ENCODE data around the gene FAM217A. TPM values are rescaled to one million over a fixed set of nuclear protein-coding genes. Genes with fewer than 3 reads are reported as not detected.
"Not testable (repeated sequence)": the region's sequence is repeated elsewhere in the genome, so short reads cannot be mapped to it uniquely, and the experiment has no call there.

FAM217A gene
- not detected in 2 replicates for total RNA-seq

DNA sequence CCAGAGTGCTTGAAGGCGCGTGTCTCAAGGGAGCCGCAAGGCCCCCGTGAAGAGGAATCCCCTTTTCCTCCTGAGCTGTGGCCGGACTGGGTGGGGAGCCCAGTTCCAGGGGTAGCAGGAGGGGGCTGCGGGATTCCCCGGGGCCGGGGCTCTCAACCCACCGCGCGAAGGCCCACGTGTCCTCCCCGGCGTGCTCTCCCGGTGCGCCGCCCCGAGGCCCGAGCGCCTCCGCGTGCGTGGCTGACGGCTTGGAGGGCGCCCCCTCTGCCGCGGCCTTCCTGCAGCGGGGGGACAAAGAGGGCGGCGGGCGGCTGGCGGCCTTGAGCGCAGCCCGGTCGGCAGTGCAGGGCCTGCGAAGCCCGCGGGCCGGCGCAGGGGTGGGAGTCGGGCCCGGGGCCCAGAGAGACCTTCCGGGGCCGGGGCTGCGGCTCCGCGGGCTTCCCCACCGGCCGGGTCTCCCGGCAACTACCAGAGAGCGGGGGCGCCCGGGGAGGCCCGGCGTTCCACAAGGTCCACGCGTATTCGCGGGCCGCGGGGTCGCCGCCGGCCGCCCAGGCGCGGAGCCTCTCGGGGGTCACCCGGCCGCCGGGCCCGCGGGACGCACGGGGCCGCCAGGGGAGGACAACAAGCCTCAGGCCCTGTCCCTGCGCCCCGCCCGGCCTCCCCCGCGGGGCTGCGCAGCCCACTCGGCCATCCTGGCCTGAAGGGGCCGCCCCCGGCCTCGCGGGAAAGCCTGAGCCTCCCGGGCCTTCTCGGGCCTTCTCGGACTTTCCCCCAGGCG lies at the start of gene FAM217A:
FAM217A (minus strand) TSS at position 447 of the 781 bp plus-strand sequence. CDS start 1,723 bp downstream, outside the sequence.
- DNase-seq (ENCODE audit: low read depth) = no peak

DNA sequence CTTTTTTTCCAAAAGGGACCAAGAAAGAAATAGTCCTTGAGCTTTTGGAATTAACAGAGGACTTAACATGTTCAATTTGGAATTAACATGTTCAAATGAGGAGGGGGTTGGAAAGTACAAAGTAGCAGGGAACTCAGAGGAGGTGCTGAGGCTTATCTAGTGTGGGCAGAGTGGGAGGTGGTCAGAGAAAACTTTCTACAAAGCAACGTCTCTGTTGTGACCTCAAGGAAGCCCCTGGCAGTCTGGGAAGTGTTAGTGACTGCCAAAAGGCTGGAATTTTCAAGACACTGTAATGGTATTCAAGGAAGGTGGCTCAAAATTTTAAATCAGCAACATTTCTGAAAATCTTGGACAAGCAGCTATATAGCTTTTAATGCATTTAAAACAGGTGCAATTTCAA lies 49.1 kb upstream of the FAM217A start:
- DNase-seq (ENCODE audit: low read depth) = no peak

GRCh38 chr6:4125933-4126864 lies 47.3 kb upstream of the FAM217A start:
- peak; percentile 93 for DNase-seq (ENCODE audit: low read depth)

- DNase-seq (ENCODE audit: low read depth) = no peak
Observed at GRCh38 chr6:4125500-4125899, 46.6 kb upstream of the FAM217A start.

GRCh38 chr6:4124351-4124750 lies 45.4 kb upstream of the FAM217A start:
- no peak for DNase-seq (ENCODE audit: low read depth)

DNA sequence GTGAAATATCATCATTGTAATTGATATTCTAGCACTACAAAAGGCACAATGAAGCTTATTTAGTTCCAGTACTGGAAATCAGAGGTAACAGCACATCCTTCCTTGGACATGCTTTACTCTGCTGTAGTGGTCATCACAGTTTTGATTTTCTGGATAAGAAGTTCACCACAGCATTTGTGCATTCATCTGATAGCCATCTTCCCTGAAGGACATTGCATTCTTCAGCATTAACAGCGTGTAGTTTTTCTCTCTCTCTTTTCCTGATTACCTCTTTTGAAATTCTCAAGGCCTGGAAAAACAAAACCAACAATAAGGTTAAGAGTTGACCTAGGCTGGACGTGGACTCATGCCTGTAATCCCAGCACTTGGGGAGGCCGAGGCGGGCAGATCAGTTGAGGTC lies 36.8 kb upstream of the FAM217A start:
- DNase-seq (ENCODE audit: low read depth) = no peak

DNA sequence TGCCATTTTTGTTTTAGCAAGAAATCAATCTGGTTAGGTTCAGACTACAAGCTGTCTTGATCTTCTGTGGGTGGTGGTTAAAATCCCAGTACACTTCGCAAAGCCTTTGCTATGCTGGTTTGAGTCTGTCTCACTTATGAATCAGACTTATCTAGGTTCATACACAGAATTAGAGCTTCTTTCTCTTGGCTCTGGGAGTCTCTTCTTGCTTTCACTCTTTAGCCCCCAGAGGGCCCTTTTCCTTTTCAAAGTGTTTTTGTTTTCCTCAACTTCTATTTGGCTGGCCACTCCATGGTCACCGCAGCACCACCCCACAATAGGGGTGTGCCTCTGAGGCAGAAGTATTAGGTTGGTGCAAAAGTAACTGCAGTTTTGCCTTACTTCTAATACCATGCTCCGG lies 35.2 kb upstream of the FAM217A start:
- no peak for DNase-seq (ENCODE audit: low read depth)

- no peak for DNase-seq (ENCODE audit: low read depth)
Observed at GRCh38 chr6:4113649-4114048, 34.7 kb upstream of the FAM217A start.

- DNase-seq (ENCODE audit: low read depth) = no peak
Observed at GRCh38 chr6:4112366-4112765, 33.4 kb upstream of the FAM217A start.

- DNase-seq (ENCODE audit: low read depth) = peak; percentile 85
Observed at GRCh38 chr6:4109363-4109815, 30.5 kb upstream of the FAM217A start.

DNA sequence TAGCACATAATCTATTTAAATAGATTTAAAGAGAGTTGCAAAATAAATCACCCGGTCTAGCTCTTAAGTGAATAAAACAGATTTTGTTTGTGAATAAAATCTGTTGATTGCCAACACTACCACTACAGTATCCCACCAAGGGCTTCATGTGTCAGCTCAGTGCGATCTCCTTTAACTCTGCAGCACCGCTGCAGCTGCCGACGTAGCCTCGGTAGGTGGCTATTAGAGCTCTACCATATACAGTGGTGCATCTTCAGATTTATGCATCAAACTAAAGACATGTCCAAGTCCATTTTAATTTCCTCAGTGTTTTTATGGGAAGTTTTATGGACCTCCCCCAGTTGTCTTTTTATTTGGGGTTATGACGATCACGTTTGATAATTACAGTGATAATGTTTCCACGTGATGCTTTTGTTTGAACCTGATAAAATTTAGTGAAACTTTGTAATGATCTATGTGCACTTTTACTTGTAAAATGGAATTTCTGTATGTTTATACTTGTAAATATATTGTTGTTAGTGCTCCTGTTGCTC lies 29.7 kb upstream of the FAM217A start:
- DNase-seq (ENCODE audit: low read depth) = no peak

GRCh38 chr6:4107873-4108272 lies 28.9 kb upstream of the FAM217A start:
- DNase-seq (ENCODE audit: low read depth) = no peak

GRCh38 chr6:4105980-4106536 lies 27.1 kb upstream of the FAM217A start:
- DNase-seq (ENCODE audit: low read depth) = no peak

GRCh38 chr6:4103929-4104328 lies 25.0 kb upstream of the FAM217A start:
- peak; percentile 68 for DNase-seq (ENCODE audit: low read depth)

DNA sequence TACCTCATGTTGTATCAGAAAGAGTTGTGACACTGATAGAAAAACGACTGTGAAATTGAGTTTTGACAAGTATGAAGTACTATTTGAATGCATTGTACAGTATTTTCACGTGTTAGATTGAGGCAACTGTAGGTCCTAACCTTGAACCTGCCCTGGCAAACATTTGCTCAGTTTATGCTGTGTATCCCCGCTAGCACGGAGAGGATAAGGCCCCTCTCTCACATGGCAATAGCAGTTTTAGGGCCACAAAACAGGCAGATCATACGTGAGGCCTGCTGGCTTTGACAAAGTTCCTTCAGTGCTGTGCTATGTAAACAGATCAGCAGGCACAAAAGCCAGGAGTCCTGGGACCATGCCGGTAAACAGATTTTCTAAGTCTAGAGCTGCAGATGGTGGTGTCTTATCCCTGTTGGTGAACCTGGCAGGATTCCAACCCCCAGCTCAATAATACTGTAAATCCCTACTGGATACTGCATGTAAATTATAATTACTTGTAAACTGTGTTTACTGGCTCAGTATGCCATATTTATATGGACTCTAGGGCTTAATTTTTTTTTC lies 23.8 kb upstream of the FAM217A start:
- DNase-seq (ENCODE audit: low read depth) = no peak

DNA sequence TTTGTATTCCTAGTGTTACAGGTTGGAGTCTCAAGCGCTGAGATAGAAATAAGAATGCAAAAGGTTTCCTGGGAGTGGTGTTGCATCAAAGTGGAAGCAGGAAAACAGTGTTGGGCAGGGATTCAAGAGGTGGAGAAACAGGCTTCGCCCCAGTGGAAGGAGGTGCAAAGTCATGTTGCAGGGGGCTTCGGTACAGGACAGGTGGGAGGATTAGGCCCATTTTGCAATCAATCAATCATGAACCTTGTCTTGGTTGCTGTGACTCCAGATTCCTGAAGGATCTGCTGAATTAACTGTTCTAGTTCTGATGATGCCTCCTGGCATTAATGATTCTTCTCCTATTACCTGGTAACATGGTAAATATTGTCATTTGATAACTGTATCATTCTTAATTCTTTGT lies 22.4 kb upstream of the FAM217A start:
- no peak for DNase-seq (ENCODE audit: low read depth)

DNA sequence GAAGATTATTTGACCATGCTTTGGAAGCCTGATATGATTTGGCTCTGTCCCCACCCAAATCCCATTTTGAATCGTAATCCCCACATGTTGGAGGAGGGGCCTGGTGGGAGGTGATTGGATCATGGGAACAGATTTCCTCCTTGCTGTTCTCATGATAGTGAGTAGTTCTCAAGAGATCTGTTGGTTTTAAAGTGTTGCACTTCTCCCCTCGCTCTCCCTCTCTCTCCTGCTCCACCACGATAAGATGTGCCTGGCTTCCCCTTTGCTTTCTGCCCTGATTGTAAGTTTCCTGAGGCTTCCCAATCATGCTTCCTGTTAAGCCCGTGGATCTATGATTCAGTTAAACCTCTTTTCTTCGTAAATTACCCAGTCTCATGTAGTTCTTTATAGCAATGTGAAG lies 21.7 kb upstream of the FAM217A start:
- DNase-seq (ENCODE audit: low read depth) = no peak

- DNase-seq (ENCODE audit: low read depth) = no peak
Observed at GRCh38 chr6:4093288-4093687, 14.4 kb upstream of the FAM217A start.

GRCh38 chr6:4091941-4092340 lies 13.0 kb upstream of the FAM217A start:
- no peak for DNase-seq (ENCODE audit: low read depth)

DNA sequence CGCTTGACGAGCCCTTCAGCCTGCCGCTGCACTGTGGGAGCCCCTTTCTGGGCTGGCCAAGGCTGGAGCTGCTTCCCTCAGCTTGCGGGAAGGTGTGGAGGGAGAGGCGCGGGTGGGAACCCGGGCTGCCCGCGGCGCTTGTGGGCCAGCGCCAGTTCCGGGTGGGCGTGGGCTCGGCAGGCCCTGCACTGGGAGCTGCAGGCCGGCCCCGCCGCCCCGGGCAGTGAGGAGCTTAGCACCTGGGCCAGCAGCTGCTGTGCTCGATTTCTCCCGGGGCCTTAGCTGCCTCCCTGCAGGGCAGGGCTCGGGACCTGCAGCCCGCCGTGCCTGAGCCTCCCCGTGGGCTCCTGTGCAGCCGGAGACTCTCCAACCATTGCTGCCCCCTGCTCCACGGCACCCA lies 11.1 kb upstream of the FAM217A start:
- not testable (repeated sequence) for DNase-seq (ENCODE audit: low read depth)

- no peak for DNase-seq (ENCODE audit: low read depth)
Observed at GRCh38 chr6:4088704-4089103, 9.8 kb upstream of the FAM217A start.

- DNase-seq (ENCODE audit: low read depth) = peak; percentile 54
Observed at GRCh38 chr6:4085332-4085700, 6.4 kb upstream of the FAM217A start.
